Hepatocyte (in vitro differentiated cells): ENCODE results near the gene RAB9A.

Experiments used
- EZH2 ChIP-seq: fragments of 200-600 bp; sonication (generic); IDR thresholded peaks from 2 replicates; pipeline ENCODE4 v1.6.1; 2016; ENCODE audit warnings: antibody characterized with exemption, mild to moderate bottlenecking, borderline replicate concordance
- EZH2phosphoT487 ChIP-seq: fragments of 200-600 bp; sonication (generic); IDR thresholded peaks from one replicate; pipeline ENCODE4 v1.6.1; 2018; ENCODE audit warnings: antibody characterized with exemption, mild to moderate bottlenecking, low read depth, moderate library complexity; ENCODE audit not compliant: unreplicated experiment, severe bottlenecking
- TF ChIP-seq, protein P1 (sequence below): fragments of 200-600 bp; sonication (generic); IDR thresholded peaks from 2 replicates; pipeline ENCODE4 v1.5.1; 2016; ENCODE audit warnings: antibody characterized with exemption, mild to moderate bottlenecking; ENCODE audit not compliant: poor library complexity

GRCh38 chrX:13732246-13733067 is 43.5 kb downstream of the RAB9A start:
- TF ChIP-seq, protein P1, sequence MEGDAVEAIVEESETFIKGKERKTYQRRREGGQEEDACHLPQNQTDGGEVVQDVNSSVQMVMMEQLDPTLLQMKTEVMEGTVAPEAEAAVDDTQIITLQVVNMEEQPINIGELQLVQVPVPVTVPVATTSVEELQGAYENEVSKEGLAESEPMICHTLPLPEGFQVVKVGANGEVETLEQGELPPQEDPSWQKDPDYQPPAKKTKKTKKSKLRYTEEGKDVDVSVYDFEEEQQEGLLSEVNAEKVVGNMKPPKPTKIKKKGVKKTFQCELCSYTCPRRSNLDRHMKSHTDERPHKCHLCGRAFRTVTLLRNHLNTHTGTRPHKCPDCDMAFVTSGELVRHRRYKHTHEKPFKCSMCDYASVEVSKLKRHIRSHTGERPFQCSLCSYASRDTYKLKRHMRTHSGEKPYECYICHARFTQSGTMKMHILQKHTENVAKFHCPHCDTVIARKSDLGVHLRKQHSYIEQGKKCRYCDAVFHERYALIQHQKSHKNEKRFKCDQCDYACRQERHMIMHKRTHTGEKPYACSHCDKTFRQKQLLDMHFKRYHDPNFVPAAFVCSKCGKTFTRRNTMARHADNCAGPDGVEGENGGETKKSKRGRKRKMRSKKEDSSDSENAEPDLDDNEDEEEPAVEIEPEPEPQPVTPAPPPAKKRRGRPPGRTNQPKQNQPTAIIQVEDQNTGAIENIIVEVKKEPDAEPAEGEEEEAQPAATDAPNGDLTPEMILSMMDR: no peak
- TF ChIP-seq EZH2phosphoT487: no peak
- TF ChIP-seq EZH2: no peak
